ENCODE data around the gene LETM1. TPM values are rescaled to one million over a fixed set of nuclear protein-coding genes. Genes with fewer than 3 reads are reported as not detected.

The LETM1 gene
- total RNA-seq, 2 experiments from 2014 or later: 44.0 to 45.8 TPM

DNA sequence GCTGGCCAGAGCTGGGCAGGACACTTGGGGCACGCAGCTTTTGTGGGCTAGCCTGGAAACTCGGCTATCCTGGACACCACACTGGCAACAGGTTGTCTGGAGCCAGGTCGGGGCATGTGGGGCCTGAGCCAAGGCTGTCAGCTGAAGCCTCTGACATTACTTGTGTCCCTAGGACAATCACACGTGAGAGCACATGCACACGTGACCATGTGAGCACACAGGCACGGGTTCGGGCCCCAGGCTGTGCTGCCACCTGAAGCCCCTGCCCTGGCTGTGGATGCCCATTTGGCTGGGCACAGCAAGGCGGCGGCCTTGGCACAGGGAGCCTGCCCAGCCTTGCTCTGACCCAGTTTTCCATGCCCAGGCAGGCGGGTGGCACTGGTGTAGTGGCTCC lies 71.6 kb downstream of the LETM1 start:
- ATAC-seq (ENCODE audit: low read depth) (no peak), DNase-seq (no peak)
- Mint-ChIP-seq H3K27ac (no peak overlapping the region), H3K9me3 (no peaks in the 10 kb centered on the region), H3K36me3 (no peaks in the 10 kb centered on the region), H3K27me3 (no peaks in the 10 kb centered on the region), H3K4me3 (no peak overlapping the region), H3K4me1 (no peaks in the 10 kb centered on the region)
- POLR2A ChIA-PET: interaction anchor here (0.5 kb wide), 1 partner anchor 897 kb away, joined by 3 read pairs; no protein-coding TSS in a partner anchor

DNA sequence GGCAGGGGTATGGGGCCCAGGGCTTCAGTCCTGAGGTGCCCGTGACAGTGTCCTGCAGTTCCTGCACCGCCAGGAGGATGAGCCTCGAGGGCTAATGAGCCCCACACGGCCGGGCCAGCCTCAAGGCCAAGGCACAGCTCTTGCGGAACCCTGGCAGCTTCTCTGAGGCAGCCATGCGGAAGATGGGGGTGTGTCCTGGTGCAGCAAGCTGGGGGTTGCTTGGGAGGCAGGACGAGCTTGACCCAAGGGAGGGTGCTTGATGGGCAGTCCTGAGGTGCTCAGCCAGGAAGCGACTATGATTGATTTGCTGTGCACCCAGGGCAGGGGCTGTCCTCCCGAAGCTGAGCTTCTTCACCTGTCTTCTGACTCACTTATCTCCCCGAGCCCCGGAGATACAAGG lies 72.0 kb downstream of the LETM1 start:
- no peak overlapping the region for H3K4me3 Mint-ChIP-seq
- H3K4me1 Mint-ChIP-seq: no peaks in the 10 kb centered on the region
- H3K27ac Mint-ChIP-seq: no peak overlapping the region
- no peak for ATAC-seq (ENCODE audit: low read depth)
- DNase-seq: no peak
- H3K9me3 Mint-ChIP-seq: no peaks in the 10 kb centered on the region
- no peaks in the 10 kb centered on the region for H3K27me3 Mint-ChIP-seq
- no peaks in the 10 kb centered on the region for H3K36me3 Mint-ChIP-seq
- POLR2A ChIA-PET: interaction anchor here (0.5 kb wide), 1 partner anchor 897 kb away, joined by 3 read pairs; no protein-coding TSS in a partner anchor

DNA sequence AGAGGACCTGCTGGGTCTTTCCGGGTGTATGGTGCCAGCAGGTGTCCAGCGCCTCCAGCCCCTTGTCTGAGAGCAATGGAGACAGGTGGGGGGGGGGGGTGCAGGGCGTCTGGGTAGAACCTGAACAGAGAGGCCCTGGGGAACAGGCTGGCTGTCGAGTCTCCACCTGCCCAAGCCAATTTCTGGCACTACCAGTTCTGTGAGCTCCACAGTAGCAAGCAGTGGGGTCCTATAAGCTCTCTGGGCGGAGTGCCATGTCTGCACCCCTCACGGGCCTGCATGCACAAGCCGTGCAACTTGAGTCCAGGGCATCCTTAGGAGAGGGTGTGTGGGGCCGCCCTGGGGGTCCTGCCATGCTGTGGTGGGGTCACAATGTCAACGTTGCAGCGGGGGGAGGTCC lies 72.9 kb downstream of the LETM1 start:
- ATAC-seq (ENCODE audit: low read depth) (no peak), DNase-seq (no peak)
- no peak overlapping the region for H3K4me3 Mint-ChIP-seq
- H3K36me3 Mint-ChIP-seq: no peaks in the 10 kb centered on the region
- H3K27me3 Mint-ChIP-seq: no peaks in the 10 kb centered on the region
- no peaks in the 10 kb centered on the region for H3K4me1 Mint-ChIP-seq
- H3K27ac Mint-ChIP-seq: no peak overlapping the region
- POLR2A ChIA-PET: no interaction called here
- H3K9me3 Mint-ChIP-seq: no peaks in the 10 kb centered on the region

DNA sequence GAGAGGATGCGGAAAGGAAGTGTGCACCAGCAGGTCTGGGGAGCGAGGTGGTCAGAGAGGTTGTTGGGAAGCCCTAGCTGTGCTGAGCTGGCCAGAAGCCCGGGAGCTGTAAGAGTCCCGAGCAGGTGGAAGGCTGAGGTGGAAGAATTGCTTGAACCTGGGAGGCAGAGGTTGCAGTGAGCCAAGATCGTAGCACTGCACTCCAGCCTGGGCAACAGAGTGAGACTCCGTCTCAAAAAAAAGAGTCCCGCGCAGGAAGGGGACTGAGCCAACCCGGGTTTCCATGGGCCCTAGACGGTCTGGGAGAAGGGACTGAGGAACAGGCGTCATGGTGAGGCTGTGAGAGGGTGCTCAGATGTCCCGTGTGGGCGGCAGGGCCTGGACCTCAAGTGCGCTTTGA lies 75.5 kb downstream of the LETM1 start:
- Mint-ChIP-seq H3K4me3 (no peak overlapping the region), H3K27ac (no peak overlapping the region), H3K9me3 (no peaks in the 10 kb centered on the region), H3K4me1 (no peaks in the 10 kb centered on the region), H3K36me3 (no peaks in the 10 kb centered on the region), H3K27me3 (no peaks in the 10 kb centered on the region)
- ATAC-seq (ENCODE audit: low read depth): no peak
- POLR2A ChIA-PET: no interaction called here
- no peak for DNase-seq

DNA sequence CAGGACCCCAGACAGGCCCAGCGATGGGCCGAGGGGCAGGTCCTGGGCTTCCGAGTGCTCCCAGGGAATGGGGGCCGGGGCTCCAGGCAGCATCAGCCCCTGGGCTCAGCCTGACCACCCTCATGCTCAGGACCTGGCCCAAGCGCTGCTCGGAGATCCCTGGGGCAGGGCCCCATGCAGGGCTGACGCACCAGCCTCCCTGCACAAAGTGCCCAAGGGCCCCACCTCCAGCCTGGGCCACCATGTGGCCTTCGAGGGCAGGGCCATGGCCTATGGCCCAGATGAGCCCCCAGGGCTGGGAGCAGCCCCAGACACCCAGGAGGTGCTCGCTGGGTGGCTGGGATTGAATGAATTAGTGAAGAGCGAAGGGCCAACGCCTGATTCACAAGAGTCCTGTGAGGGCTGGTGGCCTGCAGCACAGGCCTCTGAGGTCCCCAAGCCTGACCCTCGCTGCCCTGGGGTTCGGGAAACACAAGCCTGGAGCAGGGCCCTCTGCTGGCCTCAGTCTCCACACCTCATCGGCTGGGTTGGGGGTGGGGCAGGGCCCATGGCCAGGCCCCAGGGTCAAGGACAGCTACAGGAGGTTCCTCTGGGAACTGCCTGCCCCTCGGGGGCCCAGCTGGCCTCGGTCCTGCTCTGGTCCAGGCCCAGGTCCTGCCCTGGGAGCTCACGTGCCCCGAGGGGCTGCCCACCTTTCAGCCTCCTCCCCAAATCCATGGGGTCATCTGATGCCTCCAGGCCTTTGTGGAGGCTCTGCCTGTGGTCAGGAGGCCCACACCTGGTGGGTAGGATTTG lies 76.2 kb downstream of the LETM1 start:
- Mint-ChIP-seq H3K9me3 (no peaks in the 10 kb centered on the region), H3K36me3 (no peaks in the 10 kb centered on the region), H3K27ac (no peak overlapping the region), H3K4me1 (no peaks in the 10 kb centered on the region), H3K4me3 (no peak overlapping the region), H3K27me3 (no peaks in the 10 kb centered on the region)
- POLR2A ChIA-PET: no interaction called here
- ATAC-seq (ENCODE audit: low read depth) (no peak), DNase-seq (no peak)

DNA sequence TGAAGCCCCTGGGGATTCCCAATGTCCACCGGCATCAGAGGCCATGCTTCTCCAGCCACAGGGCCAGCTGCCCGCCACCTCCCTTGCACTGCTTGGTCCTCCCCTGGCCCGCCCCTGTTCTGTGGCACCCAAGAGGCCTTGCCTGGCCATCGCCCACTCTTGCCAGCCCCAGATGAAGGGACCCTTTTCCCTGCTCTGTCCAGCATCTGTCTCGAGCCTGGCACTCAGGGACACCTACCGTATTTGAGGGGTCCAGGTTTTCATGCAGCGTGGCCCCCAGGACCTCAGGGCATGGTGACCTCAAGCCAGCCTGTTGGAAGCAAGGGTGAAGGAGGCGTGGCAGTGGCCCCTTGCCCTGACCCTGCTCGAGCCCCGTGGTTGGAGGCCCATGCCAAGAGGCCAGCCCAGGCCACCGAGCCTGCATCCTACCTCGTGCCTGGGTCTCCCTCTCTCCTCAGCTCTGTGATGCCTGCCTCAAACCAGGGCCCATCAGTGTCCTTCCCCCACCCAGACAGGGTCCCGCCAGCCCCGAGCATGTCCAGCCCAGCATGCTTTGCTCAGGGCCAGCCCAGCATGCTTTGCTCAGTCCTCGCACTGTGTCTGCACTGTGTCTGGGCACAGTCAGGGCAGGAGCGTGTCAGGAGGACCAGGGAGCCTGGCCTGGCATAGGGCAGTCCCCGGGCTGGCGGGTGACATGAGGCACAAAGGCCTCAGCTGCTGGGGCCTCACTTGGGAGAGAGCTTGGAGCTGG lies 77.1 kb downstream of the LETM1 start:
- Mint-ChIP-seq H3K27ac (no peak overlapping the region), H3K9me3 (no peaks in the 10 kb centered on the region), H3K27me3 (no peaks in the 10 kb centered on the region), H3K36me3 (no peaks in the 10 kb centered on the region), H3K4me1 (no peaks in the 10 kb centered on the region), H3K4me3 (no peak overlapping the region)
- POLR2A ChIA-PET: no interaction called here
- ATAC-seq (ENCODE audit: low read depth) (no peak), DNase-seq (no peak)

DNA sequence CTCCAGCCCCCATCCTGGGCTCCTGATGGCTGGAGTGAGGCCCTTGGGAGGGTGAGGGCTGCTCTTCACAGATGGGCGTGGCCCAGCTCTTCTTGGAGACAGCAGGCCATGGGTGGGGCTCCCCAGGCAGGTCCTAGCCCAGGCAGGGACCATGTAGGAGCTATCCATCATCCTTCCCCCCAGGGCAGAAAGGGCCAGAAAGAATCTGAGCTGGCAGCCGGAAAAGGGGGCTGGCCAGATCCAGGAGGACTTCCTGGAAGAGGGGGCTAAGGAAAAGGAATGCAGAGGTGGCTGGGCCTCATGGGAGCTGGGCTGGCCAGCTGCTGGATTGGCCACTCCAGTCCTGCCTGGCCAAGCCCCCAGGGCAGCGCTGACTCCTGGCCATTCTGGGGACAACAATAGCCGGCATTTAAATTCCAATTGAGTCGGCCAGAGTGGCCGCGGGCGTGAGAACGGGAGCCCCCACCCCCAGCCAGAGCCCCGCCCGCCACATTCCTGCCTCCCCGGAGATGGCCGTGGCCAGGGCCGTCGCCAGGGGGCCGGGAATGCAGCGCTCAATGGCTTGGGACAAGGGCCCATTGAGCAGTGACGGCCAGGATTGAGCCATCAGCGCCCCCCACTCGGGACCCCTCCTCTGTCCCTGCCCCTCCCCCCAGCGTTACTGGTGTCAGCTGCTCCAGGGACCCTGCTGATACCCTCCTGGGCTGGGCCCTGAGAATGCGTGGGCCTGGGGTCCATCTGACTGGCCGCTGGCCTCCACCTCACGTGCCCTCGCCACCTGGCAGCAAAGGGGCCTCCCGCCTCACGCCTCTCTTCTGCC lies 77.9 kb downstream of the LETM1 start:
- Mint-ChIP-seq H3K27me3 (no peaks in the 10 kb centered on the region), H3K4me1 (no peaks in the 10 kb centered on the region), H3K27ac (no peak overlapping the region), H3K4me3 (no peak overlapping the region), H3K9me3 (no peaks in the 10 kb centered on the region), H3K36me3 (no peaks in the 10 kb centered on the region)
- POLR2A ChIA-PET: no interaction called here
- ATAC-seq (ENCODE audit: low read depth): no peak
- no peak for DNase-seq

DNA sequence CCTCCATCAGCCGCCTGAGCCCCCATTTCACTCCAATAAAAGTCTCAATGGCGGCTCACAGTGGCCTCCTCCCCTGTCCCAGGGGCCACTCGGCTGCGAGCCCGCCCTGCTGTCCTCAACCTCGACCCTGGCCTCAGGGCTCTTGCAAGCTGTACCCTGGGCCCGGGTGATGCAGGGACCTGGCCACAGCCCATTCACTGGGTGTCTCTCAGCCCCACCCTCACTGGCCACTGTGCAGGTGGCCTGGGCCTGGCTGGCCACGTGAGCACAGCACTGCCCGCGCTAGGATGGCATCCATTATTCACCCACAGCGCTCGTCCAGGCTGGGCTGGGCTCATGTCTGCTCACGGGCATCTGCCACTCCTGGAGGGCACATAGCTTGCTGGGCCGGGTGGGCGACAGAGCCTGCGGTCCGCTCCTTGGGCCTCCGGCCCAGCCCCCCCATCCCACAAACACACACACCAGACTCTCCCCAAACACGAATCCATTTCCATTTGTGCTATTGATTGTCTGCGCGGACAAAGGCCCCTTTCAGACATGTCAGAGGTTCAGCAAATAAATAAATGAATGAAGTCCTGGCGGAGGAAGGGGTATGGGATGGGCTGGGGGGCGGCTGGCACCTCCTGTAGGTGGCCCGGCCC lies 79.3 kb downstream of the LETM1 start:
- DNase-seq (no peak), ATAC-seq (ENCODE audit: low read depth) (no peak)
- H3K27me3 Mint-ChIP-seq: no peaks in the 10 kb centered on the region
- no peak overlapping the region for H3K27ac Mint-ChIP-seq
- H3K9me3 Mint-ChIP-seq: no peaks in the 10 kb centered on the region
- no peak overlapping the region for H3K4me3 Mint-ChIP-seq
- no peaks in the 10 kb centered on the region for H3K36me3 Mint-ChIP-seq
- no peaks in the 10 kb centered on the region for H3K4me1 Mint-ChIP-seq
- POLR2A ChIA-PET: no interaction called here

DNA sequence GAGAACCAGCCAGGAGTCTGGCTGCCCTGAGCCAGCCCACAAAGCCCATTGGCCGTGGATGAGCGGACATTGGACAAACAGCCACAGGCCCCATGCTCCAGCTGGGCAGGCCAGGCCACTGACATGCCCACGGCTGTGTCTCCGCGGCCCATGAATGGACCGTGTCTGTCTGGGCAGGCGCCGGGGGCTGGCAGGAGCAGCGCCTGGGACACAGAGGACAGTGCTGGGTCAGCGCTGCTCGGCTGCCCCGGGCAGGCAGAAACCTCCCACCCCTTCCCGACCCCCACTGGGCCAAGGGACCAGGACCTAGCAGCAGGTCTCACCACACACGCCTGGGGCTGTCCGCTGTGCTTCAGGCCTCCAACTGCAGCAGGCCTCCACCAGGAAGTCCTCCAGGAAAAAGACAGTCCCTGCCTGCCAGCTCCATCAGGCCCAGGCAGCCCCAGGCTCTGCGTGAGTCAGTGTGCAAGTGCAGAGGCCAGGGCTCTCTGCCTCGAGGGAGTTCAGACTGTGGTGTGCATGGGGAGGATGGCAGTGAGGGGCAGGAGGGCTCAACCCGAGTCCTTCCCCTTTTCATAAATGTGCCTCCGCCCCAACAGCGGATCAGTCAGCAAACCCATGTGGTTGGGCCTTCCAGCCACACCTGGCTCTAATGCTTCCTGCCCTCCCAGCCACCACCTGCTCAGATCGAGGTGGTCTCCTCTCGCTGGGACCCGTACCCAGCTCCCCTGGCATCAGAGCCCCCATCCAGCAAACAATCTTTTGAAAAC lies 80.0 kb downstream of the LETM1 start:
- H3K27me3 Mint-ChIP-seq: no peaks in the 10 kb centered on the region
- H3K4me3 Mint-ChIP-seq: no peak overlapping the region
- H3K27ac Mint-ChIP-seq: no peak overlapping the region
- DNase-seq: no peak
- H3K36me3 Mint-ChIP-seq: no peaks in the 10 kb centered on the region
- H3K9me3 Mint-ChIP-seq: no peaks in the 10 kb centered on the region
- ATAC-seq (ENCODE audit: low read depth): no peak
- POLR2A ChIA-PET: no interaction called here
- H3K4me1 Mint-ChIP-seq: no peaks in the 10 kb centered on the region

DNA sequence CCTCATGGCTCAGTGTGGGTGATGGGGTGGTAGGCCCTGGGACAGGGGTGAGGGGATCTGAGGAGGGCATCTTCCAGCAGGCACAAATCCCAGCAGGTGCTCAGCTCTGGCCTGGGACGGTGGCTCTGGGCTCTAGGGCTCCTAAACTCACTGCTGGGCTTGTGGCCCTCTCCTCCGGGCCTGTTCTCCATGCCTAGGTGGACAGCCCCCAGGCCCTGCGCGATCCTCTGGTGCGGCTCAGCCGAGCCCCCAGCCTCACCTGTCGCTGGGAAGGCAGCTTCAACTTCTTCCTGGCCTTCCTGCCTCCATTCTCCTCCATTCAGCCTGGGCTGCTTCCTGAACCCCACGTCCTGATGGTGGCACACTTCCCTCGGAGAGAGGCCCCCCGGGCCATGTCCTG lies 82.2 kb downstream of the LETM1 start:
- Mint-ChIP-seq H3K27ac (no peak overlapping the region), H3K4me3 (no peak overlapping the region), H3K4me1 (no peaks in the 10 kb centered on the region), H3K27me3 (peaks cover under 1% of the 10 kb centered on the region), H3K9me3 (no peaks in the 10 kb centered on the region), H3K36me3 (no peaks in the 10 kb centered on the region)
- POLR2A ChIA-PET: no interaction called here
- DNase-seq (no peak), ATAC-seq (ENCODE audit: low read depth) (no peak)

DNA sequence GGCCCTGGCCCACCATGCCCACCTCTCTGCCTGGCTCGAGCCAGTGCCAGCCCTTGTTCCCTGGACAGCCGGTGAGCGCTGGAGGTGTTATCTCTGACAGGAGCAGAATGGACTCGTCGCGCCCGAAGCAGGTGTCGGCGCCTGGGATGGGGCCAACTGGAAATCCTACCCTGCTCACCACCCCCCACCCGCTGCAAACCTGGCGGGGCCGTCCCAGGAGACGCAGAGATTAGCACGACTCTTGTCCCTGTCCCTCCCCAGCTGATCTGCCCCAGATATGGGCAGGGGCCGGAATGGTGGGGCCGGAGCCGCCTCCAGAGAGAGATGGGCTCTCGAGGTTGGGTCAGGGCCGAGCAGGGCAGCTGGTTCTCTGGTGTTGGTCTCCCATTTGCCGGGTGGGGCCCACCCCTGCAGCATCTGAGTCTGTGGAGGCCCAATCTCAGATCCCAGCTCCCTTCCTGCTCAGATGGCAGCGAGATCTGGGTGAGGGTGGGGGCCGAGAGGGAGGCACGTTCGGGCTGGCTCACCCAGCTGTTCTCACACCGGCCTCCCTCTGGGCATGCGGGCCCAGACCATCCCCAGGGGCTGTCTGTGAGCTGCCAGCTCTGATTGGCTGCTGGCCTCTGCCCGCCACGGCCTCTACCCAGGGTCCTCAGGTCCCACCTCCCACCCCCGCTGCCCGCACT lies 83.0 kb downstream of the LETM1 start:
- peaks cover 6% of the 10 kb centered on the region for H3K27me3 Mint-ChIP-seq
- POLR2A ChIA-PET: no interaction called here
- H3K9me3 Mint-ChIP-seq: no peaks in the 10 kb centered on the region
- H3K27ac Mint-ChIP-seq: no peak overlapping the region
- no peak for ATAC-seq (ENCODE audit: low read depth)
- no peaks in the 10 kb centered on the region for H3K36me3 Mint-ChIP-seq
- DNase-seq: no peak
- H3K4me3 Mint-ChIP-seq: no peak overlapping the region
- H3K4me1 Mint-ChIP-seq: no peaks in the 10 kb centered on the region

DNA sequence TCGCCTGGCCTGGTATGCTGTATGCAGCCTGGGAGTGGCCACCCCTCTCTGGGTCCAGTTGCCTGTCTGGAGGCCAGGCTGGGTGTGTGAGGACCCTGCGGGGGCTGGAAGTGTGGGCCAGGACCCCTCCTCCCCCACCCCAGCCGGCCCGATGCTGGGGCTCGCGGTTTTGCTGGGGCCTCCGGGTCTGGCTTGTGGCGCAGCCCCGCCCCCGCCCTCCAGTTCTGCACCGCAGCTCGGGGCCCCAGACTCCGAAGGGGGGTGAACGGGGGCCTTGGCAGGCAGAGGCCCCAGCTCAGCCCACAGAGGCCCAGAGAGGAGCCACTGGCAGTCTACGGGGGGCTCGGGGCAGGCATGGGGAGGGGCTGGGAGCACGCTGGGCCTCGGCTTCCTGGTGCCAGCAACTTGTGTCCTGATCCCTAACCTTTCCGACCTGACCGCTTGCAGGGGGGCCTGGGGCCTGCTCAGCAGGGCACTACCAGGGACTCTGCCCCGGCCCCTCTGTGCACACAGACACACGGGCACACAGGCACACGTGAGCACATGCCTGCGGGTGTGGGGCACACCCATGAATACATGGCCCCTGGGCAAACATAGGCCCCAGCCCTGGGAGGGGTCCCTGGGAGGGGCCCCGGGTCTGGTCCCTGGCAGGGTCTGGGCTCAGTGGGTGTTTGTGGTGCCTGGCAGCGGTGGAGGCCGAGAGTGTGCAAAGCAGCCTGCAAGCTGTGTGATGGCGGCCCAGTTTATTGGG lies 84.2 kb downstream of the LETM1 start:
- POLR2A ChIA-PET: no interaction called here
- no peaks in the 10 kb centered on the region for H3K4me1 Mint-ChIP-seq
- H3K27me3 Mint-ChIP-seq: peaks cover 8% of the 10 kb centered on the region
- H3K4me3 Mint-ChIP-seq: no peak overlapping the region
- H3K36me3 Mint-ChIP-seq: no peaks in the 10 kb centered on the region
- no peaks in the 10 kb centered on the region for H3K9me3 Mint-ChIP-seq
- no peak for DNase-seq
- H3K27ac Mint-ChIP-seq: no peak overlapping the region
- peak; percentile 37 for ATAC-seq (ENCODE audit: low read depth)

Measured in activated naive CD8-positive, alpha-beta T cell treated with anti-CD3 and anti-CD28 coated beads, Interleukin-2, amount 10 ng/mL, durations not matched to agents 7 days and 5 days (primary cell).